Measurements from ENCODE around the gene RNF130.

The RNF130 gene

DNA sequence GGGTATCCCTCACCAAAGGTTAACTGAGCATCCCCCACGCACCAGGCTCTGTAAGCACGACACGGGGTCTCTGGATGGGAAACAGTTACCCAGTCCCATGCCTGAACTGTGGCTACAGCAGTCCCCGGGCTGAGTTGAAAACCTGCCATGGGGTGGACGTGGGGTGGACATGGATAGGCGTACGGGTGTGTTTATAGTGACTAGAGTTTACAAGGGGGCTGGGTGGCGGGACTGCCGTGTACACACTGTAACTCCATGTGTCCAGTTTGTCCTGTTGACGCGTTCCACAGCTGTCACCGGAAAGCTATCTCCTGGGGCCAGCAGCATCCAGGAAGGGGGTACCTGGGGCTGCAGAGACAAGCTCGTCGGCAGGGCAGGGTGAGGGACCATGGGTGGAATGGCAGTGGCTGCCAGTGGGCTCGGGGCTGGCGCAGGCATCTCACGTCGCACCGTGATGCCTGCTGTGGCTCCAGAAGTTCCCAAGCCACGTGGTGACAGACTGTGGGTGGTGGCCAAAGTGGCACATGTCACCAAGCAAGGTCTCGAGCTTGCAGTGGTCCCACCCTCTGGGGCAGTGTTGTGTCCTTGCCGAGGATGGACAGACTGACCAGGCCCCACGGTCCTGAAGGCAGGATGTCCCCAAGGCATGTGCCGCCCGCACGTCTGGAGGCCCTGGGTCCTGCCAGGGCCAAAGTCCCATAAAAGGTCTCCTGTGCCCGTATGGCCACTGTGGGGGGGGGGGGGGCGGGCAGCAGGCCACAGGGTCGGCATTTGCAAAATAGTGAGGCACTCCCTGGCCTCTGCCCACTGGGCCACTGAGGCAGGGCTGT, 29.3 kb upstream of the RNF130 start:
- H3K4me3 ChIP-seq (ENCODE audit: low read depth, low read length): no peak overlapping the region
- TF ChIP-seq, protein P1, sequence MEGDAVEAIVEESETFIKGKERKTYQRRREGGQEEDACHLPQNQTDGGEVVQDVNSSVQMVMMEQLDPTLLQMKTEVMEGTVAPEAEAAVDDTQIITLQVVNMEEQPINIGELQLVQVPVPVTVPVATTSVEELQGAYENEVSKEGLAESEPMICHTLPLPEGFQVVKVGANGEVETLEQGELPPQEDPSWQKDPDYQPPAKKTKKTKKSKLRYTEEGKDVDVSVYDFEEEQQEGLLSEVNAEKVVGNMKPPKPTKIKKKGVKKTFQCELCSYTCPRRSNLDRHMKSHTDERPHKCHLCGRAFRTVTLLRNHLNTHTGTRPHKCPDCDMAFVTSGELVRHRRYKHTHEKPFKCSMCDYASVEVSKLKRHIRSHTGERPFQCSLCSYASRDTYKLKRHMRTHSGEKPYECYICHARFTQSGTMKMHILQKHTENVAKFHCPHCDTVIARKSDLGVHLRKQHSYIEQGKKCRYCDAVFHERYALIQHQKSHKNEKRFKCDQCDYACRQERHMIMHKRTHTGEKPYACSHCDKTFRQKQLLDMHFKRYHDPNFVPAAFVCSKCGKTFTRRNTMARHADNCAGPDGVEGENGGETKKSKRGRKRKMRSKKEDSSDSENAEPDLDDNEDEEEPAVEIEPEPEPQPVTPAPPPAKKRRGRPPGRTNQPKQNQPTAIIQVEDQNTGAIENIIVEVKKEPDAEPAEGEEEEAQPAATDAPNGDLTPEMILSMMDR (IDR thresholded peaks at IDR 0.05; ENCODE audit: low read depth, low read length): no peak

DNA sequence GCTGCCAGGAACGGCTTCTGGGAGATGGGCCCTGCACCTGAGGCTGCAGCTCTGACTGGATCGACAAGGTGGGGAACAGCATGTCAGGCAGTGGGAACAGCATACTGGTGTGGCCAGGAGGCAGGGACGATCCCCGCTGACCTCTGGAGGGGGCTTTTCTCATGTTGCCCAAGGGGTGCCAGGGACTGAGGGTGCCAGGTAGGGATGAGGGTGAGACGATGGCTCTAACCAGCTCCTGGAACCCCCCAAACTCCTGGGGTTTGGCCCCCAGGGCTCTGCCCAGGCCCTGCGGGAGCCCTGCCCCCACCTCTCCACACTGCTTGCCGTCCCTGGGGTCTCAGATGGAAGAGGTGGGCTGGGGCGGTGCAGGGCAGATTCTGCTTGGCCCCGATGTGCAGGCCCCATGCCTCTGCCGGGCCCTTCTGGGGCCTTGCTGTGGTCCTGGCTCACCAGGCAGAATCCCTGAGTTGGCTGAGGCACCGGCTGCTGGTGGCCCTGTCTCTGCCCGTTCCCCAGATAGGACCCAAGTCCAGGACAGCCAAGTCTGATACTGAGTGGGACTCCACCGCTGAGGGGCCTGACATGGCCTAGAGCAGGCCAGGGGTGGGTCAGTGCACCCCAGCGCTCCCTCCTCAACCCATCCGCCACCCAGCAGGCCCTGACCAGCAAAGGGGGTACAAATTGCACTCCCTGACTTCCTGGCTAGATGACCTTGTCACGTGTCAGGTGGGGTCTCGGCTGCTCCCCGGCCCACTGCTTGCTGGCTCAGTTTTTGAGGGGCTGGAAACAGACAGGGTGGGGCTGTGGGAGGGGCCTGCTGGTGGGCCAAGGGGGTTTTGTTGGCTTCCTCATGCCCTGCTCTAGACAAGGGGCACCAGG, 28.4 kb upstream of the RNF130 start:
- TF ChIP-seq, protein P1 (IDR thresholded peaks at IDR 0.05; ENCODE audit: low read depth, low read length): no peak
- no peak overlapping the region for H3K4me3 ChIP-seq (ENCODE audit: low read depth, low read length)

DNA sequence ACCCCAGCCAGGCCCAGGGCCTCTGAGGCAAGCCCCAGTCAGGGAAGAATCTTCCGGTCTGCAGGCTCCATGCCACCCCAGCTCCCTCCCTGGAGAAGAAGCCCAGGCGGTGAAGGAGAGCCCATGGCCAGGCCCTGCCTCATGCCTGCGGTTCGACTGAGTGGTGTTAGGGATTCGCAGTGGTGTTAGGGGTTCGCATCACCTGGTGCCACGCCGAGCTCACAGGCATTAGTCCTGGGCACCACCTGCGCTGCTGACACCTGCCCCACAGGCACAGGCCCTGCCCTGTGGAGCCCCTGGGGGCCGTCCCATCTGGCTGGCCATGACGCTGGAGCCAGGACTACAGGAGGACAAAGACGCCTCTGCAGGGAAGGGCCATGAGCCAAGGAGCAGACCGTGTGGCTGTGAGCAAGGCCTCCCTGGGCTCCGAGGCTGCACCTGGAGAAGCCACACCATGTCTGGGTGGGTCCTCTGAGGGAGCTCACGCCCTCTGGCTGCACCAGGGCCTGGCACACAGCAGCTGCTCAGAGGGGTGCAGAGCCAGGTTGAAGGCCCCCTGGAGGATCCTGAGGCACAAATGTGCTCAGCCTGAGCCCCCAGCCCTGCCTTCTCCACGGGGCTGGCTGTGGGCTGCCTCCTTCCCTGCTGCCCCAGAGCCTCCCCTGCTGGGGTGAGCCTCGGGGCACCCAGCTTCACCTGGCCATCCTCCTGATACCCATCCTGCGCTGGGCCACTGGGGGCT, 27.6 kb upstream of the RNF130 start:
- no peak overlapping the region for H3K4me3 ChIP-seq (ENCODE audit: low read depth, low read length)
- TF ChIP-seq, protein P1 (IDR thresholded peaks at IDR 0.05; ENCODE audit: low read depth, low read length): no peak

DNA sequence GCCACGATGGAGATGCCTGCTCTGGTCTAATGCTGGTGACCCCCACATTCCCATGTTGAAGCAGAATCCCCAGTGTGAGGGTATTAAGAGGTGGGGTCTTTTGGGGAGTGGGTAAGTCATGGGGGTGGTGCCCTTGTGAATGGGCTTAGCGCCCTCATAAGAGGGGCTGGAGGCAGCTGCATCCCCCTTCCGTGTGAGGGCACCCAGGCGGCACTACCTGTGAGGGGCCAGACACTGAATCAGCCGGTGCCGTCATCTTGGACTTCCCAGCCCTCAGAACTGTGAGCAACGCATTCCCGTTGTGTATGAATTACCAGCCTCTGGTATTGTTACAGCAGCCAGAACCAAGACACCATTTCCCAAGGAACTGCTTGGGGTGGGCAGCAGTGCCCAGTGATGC, 27.0 kb upstream of the RNF130 start:
- TF ChIP-seq, protein P1 (IDR thresholded peaks at IDR 0.05; ENCODE audit: low read depth, low read length): no peak
- no peak overlapping the region for H3K4me3 ChIP-seq (ENCODE audit: low read depth, low read length)

DNA sequence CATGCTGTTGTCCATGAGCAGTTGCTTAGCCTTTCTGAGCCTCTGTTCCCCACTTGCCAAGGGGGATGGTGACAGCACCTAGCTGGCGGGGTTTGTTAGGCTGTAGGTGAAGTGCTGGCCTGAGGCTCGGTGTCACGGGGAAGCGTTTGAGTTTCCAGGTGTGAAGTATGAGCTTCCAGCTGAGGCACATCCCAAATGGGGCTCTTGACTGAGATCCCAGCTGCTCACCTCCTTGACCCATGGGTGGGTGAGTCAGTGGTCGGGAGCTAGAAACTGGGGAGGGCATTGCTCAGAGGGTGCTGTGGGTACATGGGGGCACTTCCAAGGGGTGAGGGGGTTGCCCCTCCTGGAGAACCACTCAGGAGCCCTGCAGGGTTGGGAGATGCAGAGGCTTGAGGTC, 26.4 kb upstream of the RNF130 start:
- TF ChIP-seq, protein P1 (IDR thresholded peaks at IDR 0.05; ENCODE audit: low read depth, low read length): no peak

DNA sequence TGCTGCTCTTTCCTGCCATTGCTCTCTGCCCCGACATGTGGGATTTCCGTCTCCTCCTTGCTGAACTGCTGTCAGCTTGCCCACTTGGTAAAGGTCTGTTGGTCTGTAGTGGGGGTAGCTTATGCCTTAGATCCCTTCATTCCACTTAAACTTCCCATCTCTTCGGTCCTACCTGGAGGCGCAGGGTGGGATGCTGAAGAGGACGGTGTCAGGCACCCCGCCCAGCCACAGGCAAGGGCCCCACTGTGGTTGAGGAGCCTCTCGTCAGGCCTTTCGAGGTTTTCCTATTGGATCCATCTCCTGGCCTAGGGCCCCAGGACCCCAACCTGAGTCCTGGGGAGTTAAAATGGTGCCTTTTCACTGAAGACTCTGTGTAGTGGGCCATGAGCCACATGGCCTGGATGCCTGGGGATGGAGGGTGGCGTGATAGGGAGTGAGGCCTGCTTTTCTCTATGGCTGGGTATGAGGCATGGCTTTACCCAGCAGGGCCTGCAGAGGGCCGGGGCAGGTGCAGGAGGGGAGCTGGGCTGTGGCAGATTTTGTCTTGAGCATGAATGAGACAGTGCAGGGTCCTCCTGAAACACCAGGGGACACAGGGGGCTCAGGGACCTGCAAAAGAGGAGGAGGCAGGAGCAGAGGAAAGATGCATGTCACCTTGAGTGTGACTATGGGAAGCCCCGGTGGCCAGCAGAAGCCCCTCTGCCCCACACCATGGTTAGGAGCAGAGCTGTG, 25.8 kb upstream of the RNF130 start:
- H3K4me3 ChIP-seq (ENCODE audit: low read depth, low read length): no peak overlapping the region
- TF ChIP-seq, protein P1 (IDR thresholded peaks at IDR 0.05; ENCODE audit: low read depth, low read length): no peak

More for the DNA sequence above, 26.4 kb upstream of the RNF130 start:
- no peak overlapping the region for H3K4me3 ChIP-seq (ENCODE audit: low read depth, low read length)
